ENCODE results near the gene UPF2. TPM values are rescaled to one million over a fixed set of nuclear protein-coding genes. Genes with fewer than 3 reads are reported as not detected.
"Not testable (repeated sequence)": the region's sequence is repeated elsewhere in the genome, so short reads cannot be mapped to it uniquely, and the experiment has no call there.

The UPF2 gene
- total RNA-seq, 3 donors from 2014 or later (not counting 1 experiment from before 2014, with no cell fraction given), result 29.3 to 33.2 (median 30.1) TPM

DNA sequence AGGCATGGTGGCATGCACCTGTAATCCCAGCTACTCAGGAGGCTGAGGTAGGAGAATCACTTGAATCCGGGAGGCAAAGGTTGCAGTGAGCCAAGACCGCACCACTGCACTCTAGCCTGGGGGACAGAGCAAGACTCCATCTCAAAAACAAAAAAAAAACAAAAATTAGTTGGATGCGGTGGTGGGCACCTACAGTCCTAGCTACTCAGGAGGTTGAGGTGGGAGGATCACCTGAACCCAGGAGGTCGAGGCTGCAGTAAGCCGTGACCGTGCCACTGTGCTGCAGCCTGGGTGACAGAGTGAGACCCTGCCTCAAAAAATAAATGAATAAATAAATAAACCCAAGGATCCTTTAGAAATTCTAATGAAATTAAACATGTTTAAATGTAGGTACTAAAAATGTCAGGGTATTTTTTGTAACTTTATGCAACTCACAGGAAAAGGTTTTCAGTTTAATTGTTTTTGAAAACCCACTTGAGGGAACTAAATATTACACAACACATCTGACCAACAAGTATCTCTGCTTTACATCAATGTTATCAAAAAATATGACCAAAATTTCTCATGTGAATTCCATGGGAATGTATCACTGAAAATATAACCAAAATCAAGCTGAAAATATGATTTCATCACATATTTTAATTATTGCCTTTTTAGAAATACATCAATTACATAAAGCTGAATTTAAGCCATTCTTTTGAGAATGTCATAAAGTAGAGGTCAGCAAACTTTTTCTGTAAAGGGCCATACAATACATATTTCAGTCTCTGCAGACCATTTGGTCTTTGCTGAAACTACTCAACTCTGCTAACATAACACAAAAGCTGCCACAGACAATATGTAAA, 23.9 kb downstream of the UPF2 start:
- no peak overlapping the region for H3K27ac ChIP-seq (ENCODE audit: low read length)
- no peaks in the 10 kb centered on the region for H3K9me3 Mint-ChIP-seq
- H3K27me3 ChIP-seq (ENCODE audit: control insufficient read depth, insufficient read depth, low read length), result no peaks in the 10 kb centered on the region
- ATAC-seq (no peak), DNase-seq (no peak)
- no peaks in the 10 kb centered on the region for H3K9me3 ChIP-seq (ENCODE audit: control insufficient read depth, insufficient read depth, low read length)
- TF ChIP-seq, protein P1, sequence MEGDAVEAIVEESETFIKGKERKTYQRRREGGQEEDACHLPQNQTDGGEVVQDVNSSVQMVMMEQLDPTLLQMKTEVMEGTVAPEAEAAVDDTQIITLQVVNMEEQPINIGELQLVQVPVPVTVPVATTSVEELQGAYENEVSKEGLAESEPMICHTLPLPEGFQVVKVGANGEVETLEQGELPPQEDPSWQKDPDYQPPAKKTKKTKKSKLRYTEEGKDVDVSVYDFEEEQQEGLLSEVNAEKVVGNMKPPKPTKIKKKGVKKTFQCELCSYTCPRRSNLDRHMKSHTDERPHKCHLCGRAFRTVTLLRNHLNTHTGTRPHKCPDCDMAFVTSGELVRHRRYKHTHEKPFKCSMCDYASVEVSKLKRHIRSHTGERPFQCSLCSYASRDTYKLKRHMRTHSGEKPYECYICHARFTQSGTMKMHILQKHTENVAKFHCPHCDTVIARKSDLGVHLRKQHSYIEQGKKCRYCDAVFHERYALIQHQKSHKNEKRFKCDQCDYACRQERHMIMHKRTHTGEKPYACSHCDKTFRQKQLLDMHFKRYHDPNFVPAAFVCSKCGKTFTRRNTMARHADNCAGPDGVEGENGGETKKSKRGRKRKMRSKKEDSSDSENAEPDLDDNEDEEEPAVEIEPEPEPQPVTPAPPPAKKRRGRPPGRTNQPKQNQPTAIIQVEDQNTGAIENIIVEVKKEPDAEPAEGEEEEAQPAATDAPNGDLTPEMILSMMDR (IDR thresholded peaks at IDR 0.05), result no peak
- H3K36me3 Mint-ChIP-seq, result no peaks in the 10 kb centered on the region
- WGBS (ENCODE audit: insufficient coverage), result 86% methylated on average over 5 of the region's 6 CpGs
- H3K27ac Mint-ChIP-seq, result no peak overlapping the region
- H3K4me3 ChIP-seq (ENCODE audit: low read length), result no peak overlapping the region
- peaks cover 9% of the 10 kb centered on the region for H3K4me1 ChIP-seq (ENCODE audit: control insufficient read depth, insufficient read depth, low read length)
- no peak overlapping the region for H3K4me3 Mint-ChIP-seq
- peaks cover 2% of the 10 kb centered on the region for H3K36me3 ChIP-seq (ENCODE audit: control insufficient read depth, insufficient read depth, low read length)
- intact Hi-C loops (cut with micrococcal nuclease), result no loop called here
- peaks cover 22 to 31% of the 10 kb centered on the region in 2 donors for H3K4me1 Mint-ChIP-seq
- no peaks in the 10 kb centered on the region for H3K27me3 Mint-ChIP-seq (ENCODE audit: low read depth in 2 of 2)

DNA sequence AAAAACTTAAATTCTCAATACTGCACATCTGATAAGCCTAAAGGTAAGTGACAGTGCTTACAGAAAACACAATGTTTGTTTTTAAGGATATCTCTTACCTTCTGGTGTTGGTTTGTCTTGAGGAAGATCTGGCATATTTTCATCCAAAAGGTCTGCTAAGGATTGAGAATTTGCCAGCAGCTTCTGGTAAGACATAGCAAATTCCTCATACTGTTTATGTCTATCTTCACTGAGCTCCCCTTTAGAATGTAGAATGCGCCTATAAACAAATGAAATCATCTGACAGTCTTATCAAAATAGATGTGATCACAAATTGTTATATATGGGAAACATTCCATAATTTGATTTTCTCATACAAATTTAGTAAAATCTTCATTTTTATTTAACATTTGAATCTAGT, 28.7 kb downstream of the UPF2 start:
- H3K9me3 ChIP-seq (ENCODE audit: control insufficient read depth, insufficient read depth, low read length), result peaks cover 5% of the 10 kb centered on the region
- no peaks in the 10 kb centered on the region for H3K27me3 Mint-ChIP-seq (ENCODE audit: low read depth in 2 of 2)
- peaks cover 10 to 13% of the 10 kb centered on the region in 2 donors for H3K4me1 Mint-ChIP-seq
- DNase-seq, result no peak
- H3K4me3 Mint-ChIP-seq, result no peak overlapping the region
- H3K9me3 Mint-ChIP-seq, result peaks cover 5% of the 10 kb centered on the region in 2 donors
- intact Hi-C loops (cut with micrococcal nuclease), result no loop called here
- ATAC-seq, result no peak
- TF ChIP-seq, protein P1 (IDR thresholded peaks at IDR 0.05), result no peak
- H3K4me3 ChIP-seq (ENCODE audit: low read length), result no peak overlapping the region
- H3K36me3 Mint-ChIP-seq, result peaks cover 19% of the 10 kb centered on the region
- WGBS (ENCODE audit: insufficient coverage), result no CpG with 5 or more reads among the region's 1 CpG
- H3K36me3 ChIP-seq (ENCODE audit: control insufficient read depth, insufficient read depth, low read length), result peaks cover 20% of the 10 kb centered on the region
- H3K27ac ChIP-seq (ENCODE audit: low read length), result no peak overlapping the region
- H3K4me1 ChIP-seq (ENCODE audit: control insufficient read depth, insufficient read depth, low read length), result no peaks in the 10 kb centered on the region
- H3K27ac Mint-ChIP-seq, result no peak overlapping the region
- no peaks in the 10 kb centered on the region for H3K27me3 ChIP-seq (ENCODE audit: control insufficient read depth, insufficient read depth, low read length)

DNA sequence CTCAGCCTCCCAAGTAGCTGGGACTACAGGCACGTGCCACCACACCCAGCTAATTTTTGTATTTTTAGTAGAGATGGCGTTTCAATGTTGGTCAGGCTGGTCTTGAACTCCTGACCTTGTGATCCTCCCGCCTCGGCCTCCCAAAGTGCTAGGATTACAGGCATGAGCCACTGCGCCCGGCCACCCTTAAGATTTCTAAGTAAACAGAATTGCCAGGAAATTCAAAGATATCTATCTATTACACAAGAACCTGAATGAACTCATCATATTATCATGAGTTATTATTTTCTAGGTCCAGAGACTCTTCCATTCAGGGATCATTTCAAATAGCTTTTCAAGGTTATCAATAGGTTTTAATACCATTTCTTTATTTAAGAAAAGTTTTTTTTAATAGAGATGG, 29.2 kb downstream of the UPF2 start:
- H3K9me3 Mint-ChIP-seq; intact Hi-C loops (cut with micrococcal nuclease); H3K27me3 Mint-ChIP-seq (ENCODE audit: low read depth in 2 of 2); H3K9me3 ChIP-seq (ENCODE audit: control insufficient read depth, insufficient read depth, low read length); H3K27ac Mint-ChIP-seq; H3K4me3 Mint-ChIP-seq; H3K27me3 ChIP-seq (ENCODE audit: control insufficient read depth, insufficient read depth, low read length); H3K27ac ChIP-seq (ENCODE audit: low read length); H3K4me1 ChIP-seq (ENCODE audit: control insufficient read depth, insufficient read depth, low read length); DNase-seq; H3K4me3 ChIP-seq (ENCODE audit: low read length); ATAC-seq: not testable (repeated sequence)
- H3K36me3 Mint-ChIP-seq, result peaks cover 21% of the 10 kb centered on the region
- H3K36me3 ChIP-seq (ENCODE audit: control insufficient read depth, insufficient read depth, low read length), result peaks cover 22% of the 10 kb centered on the region
- H3K4me1 Mint-ChIP-seq, result peaks cover 10 to 13% of the 10 kb centered on the region in 2 donors
- WGBS (ENCODE audit: insufficient coverage), result 97% methylated on average over 6 of the region's 6 CpGs

DNA sequence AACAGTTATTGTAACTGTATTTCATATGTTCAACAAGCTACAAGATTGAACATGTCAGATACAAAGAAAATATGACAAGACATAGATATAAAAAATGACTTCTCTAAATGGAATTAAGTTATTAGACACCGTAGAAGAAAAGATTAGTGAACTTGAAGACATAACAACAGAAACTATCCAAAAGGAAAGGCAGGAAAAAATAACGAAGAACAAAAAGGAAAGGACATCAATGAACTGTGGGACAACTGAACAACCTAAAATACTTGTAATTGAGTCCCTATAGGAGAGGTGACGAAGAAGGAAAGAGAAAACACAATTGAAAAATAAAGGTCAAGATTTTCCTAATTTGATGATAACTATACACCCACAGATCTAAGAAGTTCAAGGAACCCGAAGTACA, 32.3 kb downstream of the UPF2 start:
- Mint-ChIP-seq H3K36me3 (peaks cover 21% of the 10 kb centered on the region), H3K9me3 (peaks cover 5% of the 10 kb centered on the region in 2 donors), H3K27me3 (ENCODE audit: low read depth in 2 of 2) (no peaks in the 10 kb centered on the region), H3K27ac (no peak overlapping the region), H3K4me3 (no peak overlapping the region), H3K4me1 (peaks cover 4 to 5% of the 10 kb centered on the region in 2 donors)
- Histone ChIP-seq H3K36me3 (ENCODE audit: control insufficient read depth, insufficient read depth, low read length) (peaks cover 34% of the 10 kb centered on the region), H3K27ac (ENCODE audit: low read length) (no peak overlapping the region), H3K4me1 (ENCODE audit: control insufficient read depth, insufficient read depth, low read length) (no peaks in the 10 kb centered on the region), H3K9me3 (ENCODE audit: control insufficient read depth, insufficient read depth, low read length) (peaks cover 5% of the 10 kb centered on the region), H3K4me3 (ENCODE audit: low read length) (no peak overlapping the region), H3K27me3 (ENCODE audit: control insufficient read depth, insufficient read depth, low read length) (no peaks in the 10 kb centered on the region)
- WGBS (ENCODE audit: insufficient coverage), result 100% methylated on average over 1 of the region's 4 CpGs
- intact Hi-C loops (cut with micrococcal nuclease), result no loop called here
- TF ChIP-seq, protein P1 (IDR thresholded peaks at IDR 0.05), result no peak
- no peak for ATAC-seq
- no peak for DNase-seq

DNA sequence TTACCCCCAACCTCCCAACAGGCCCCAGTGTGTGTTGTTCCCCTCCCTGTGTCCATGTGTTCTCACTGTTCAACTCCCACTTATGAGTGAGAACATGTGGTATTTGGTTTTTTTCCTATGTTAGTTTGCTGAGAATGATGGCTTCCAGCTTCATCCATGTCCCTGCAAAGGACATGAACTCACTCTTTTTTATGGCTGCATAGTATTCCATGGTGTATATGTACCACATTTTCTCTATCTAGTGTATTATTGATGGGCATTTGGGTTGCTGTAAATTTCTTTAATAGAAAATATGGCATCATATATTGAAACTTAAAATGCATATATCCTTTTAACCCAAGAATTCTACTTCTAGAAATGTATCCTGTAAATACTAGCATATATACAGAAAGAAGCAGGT, 33.8 kb downstream of the UPF2 start:
- peaks cover 47% of the 10 kb centered on the region for H3K36me3 ChIP-seq (ENCODE audit: control insufficient read depth, insufficient read depth, low read length)
- H3K4me3 Mint-ChIP-seq; H3K4me1 ChIP-seq (ENCODE audit: control insufficient read depth, insufficient read depth, low read length); H3K27me3 Mint-ChIP-seq (ENCODE audit: low read depth in 2 of 2); DNase-seq; H3K27me3 ChIP-seq (ENCODE audit: control insufficient read depth, insufficient read depth, low read length); H3K4me1 Mint-ChIP-seq; H3K27ac ChIP-seq (ENCODE audit: low read length); H3K4me3 ChIP-seq (ENCODE audit: low read length); H3K27ac Mint-ChIP-seq; ATAC-seq; H3K9me3 ChIP-seq (ENCODE audit: control insufficient read depth, insufficient read depth, low read length); H3K9me3 Mint-ChIP-seq; intact Hi-C loops (cut with micrococcal nuclease): not testable (repeated sequence)
- H3K36me3 Mint-ChIP-seq, result peaks cover 32% of the 10 kb centered on the region
